GM19043 (cell line): Measurements from ENCODE around the gene ALOX5AP.

Experiments used
- ATAC-seq: cut with Tn5 transposase; IDR thresholded peaks from one replicate; pipeline ENCODE4 v1.9.1; 2021; ENCODE audit warnings: low read depth; ENCODE audit not compliant: unreplicated experiment

Gene ALOX5AP

GRCh38 chr13:30712536-30713532, 22.5 kb upstream of the ALOX5AP start:
- ATAC-seq = no peak

- no peak for ATAC-seq
Measured at GRCh38 chr13:30714629-30715371, 20.5 kb upstream of the ALOX5AP start.

GRCh38 chr13:30715372-30715756, 20.0 kb upstream of the ALOX5AP start:
- ATAC-seq = no peak

- no peak for ATAC-seq
Measured at GRCh38 chr13:30715837-30716236, 19.5 kb upstream of the ALOX5AP start.

GRCh38 chr13:30718661-30719524, 16.4 kb upstream of the ALOX5AP start:
- no peak for ATAC-seq

GRCh38 chr13:30719525-30719914, 15.8 kb upstream of the ALOX5AP start:
- no peak for ATAC-seq

- peak; percentile 69 for ATAC-seq
Measured at GRCh38 chr13:30720172-30720869, 15.0 kb upstream of the ALOX5AP start.

GRCh38 chr13:30721936-30722335, 13.4 kb upstream of the ALOX5AP start:
- no peak for ATAC-seq

GRCh38 chr13:30722361-30722760, 13.0 kb upstream of the ALOX5AP start:
- ATAC-seq = no peak

- no peak for ATAC-seq
Measured at GRCh38 chr13:30724778-30725177, 10.6 kb upstream of the ALOX5AP start.

GRCh38 chr13:30725326-30726085, 9.8 kb upstream of the ALOX5AP start:
- ATAC-seq = no peak

- no peak for ATAC-seq
Measured at GRCh38 chr13:30726192-30726591, 9.2 kb upstream of the ALOX5AP start.

GRCh38 chr13:30727491-30728355, 7.6 kb upstream of the ALOX5AP start:
- no peak for ATAC-seq

GRCh38 chr13:30729801-30730200, 5.5 kb upstream of the ALOX5AP start:
- ATAC-seq = no peak

GRCh38 chr13:30730526-30730925, 4.8 kb upstream of the ALOX5AP start:
- no peak for ATAC-seq

- ATAC-seq = no peak
Measured at GRCh38 chr13:30731361-30732045, 3.8 kb upstream of the ALOX5AP start.

- ATAC-seq = no peak
Measured at GRCh38 chr13:30732046-30732390, 3.3 kb upstream of the ALOX5AP start.

- ATAC-seq = no peak
Measured at GRCh38 chr13:30734439-30734838, 904 bp upstream of the ALOX5AP start.
